CD14-positive monocyte (primary cell): ENCODE measurements around the gene FAM83F. TPM values are rescaled to one million over a fixed set of nuclear protein-coding genes. Genes with fewer than 3 reads are reported as not detected.

Source experiments
- DNase-seq, 3 donors: peaks; one replicate each; pipeline ENCODE4 v3.0.0-alpha.2; 2011 to 2022
- H2AFZ ChIP-seq: 2 replicates; pipeline ENCODE4 v1.6.0; 2012; ENCODE audit warnings: mild to moderate bottlenecking, low read depth, low read length, inconsistent platforms; ENCODE audit not compliant: insufficient read depth, poor library complexity, severe bottlenecking
- H3K27ac ChIP-seq, 2 donors: 1 replicate in 1 of 2; 2 replicates in 1 of 2; pipeline ENCODE4 v1.5.1; 2012 to 2013; ENCODE audit warnings: low read length in 2 of 2, control low read depth in 1 of 2, inconsistent platforms in 1 of 2, low read depth in 1 of 2, mild to moderate bottlenecking in 1 of 2
- H3K27me3 ChIP-seq, 2 donors: one replicate each; pipeline versions ENCODE4 v1.6.0 to v1.6.1; 2011 to 2013; ENCODE audit warnings: low read length in 2 of 2; ENCODE audit not compliant: control insufficient read depth in 2 of 2, insufficient read depth in 2 of 2
- H3K36me3 ChIP-seq, 2 donors: replicated peaks in 1 of 2; 1 replicate in 1 of 2; 2 replicates in 1 of 2; pipeline versions ENCODE4 v1.5.1 to v1.6.1; 2012 to 2013; ENCODE audit warnings: low read length in 2 of 2, control low read depth in 1 of 2, inconsistent platforms in 1 of 2, mild to moderate bottlenecking in 1 of 2; ENCODE audit not compliant: insufficient read depth in 2 of 2, control insufficient read depth in 1 of 2
- H3K4me1 ChIP-seq, 2 donors: 1 replicate in 1 of 2; 2 replicates in 1 of 2; pipeline versions ENCODE4 v1.5.1 to v1.6.1; 2012 to 2013; ENCODE audit warnings: low read length in 2 of 2, control low read depth in 1 of 2, inconsistent platforms in 1 of 2, mild to moderate bottlenecking in 1 of 2, moderate library complexity in 1 of 2; ENCODE audit not compliant: insufficient read depth in 2 of 2, control insufficient read depth in 1 of 2
- H3K4me2 ChIP-seq: replicated peaks from 2 replicates; pipeline ENCODE3; 2012; ENCODE audit warnings: low read length, moderate library complexity, mild to moderate bottlenecking; ENCODE audit not compliant: poor library complexity, severe bottlenecking; ENCODE audit errors: extremely low read depth
- H3K4me3 ChIP-seq, 3 experiments: fragments of 200-600 bp in 1 of 3; sonication (generic) in 1 of 3; replicated peaks in 1 of 3; 1 replicate in 2 of 3; 2 replicates in 1 of 3; pipeline ENCODE4 v1.5.1; 2011 to 2013; ENCODE audit warnings: low read length in 3 of 3, mild to moderate bottlenecking in 3 of 3, control low read depth in 2 of 3, low read depth in 2 of 3, inconsistent platforms in 1 of 3, moderate library complexity in 1 of 3
- H3K79me2 ChIP-seq: 2 replicates; pipeline ENCODE4 v1.6.0; 2012; ENCODE audit warnings: mild to moderate bottlenecking, control low read depth, inconsistent platforms, low read length, moderate library complexity; ENCODE audit not compliant: insufficient read depth
- H3K9ac ChIP-seq: 2 replicates; pipeline ENCODE4 v1.6.0; 2017; ENCODE audit warnings: low read length, mild to moderate bottlenecking; ENCODE audit not compliant: insufficient read depth, poor library complexity, severe bottlenecking
- H3K9me3 ChIP-seq, 2 donors: replicated peaks in 1 of 2; 1 replicate in 1 of 2; 2 replicates in 1 of 2; pipeline versions ENCODE4 v1.5.1 to v1.6.1; 2012 to 2013; ENCODE audit warnings: low read length in 2 of 2, control low read depth in 1 of 2; ENCODE audit not compliant: control insufficient read depth in 1 of 2, insufficient read depth in 1 of 2
- H4K20me1 ChIP-seq: 2 replicates; pipeline ENCODE4 v1.6.0; 2012; ENCODE audit warnings: mild to moderate bottlenecking, low read length, control low read depth, moderate library complexity; ENCODE audit not compliant: insufficient read depth
- H3K27ac Mint-ChIP-seq, 7 donors: one replicate each; pipeline ENCODE4 v1.8.0; 2020; ENCODE audit warnings: mild to moderate bottlenecking in 7 of 7, mixed read lengths in 7 of 7, moderate library complexity in 6 of 7, inconsistent platforms in 2 of 7
- H3K27me3 Mint-ChIP-seq, 3 donors: one replicate each; pipeline ENCODE4 v1.8.0; 2021 to 2022; ENCODE audit warnings: low read depth in 3 of 3, mild to moderate bottlenecking in 3 of 3, mixed read lengths in 3 of 3, moderate library complexity in 3 of 3, inconsistent platforms in 1 of 3
- H3K36me3 Mint-ChIP-seq, 2 donors: one replicate each; pipeline ENCODE4 v1.8.0; 2020; ENCODE audit warnings: mixed read lengths in 2 of 2, inconsistent platforms in 1 of 2, mild to moderate bottlenecking in 1 of 2
- H3K4me1 Mint-ChIP-seq: one replicate; pipeline ENCODE4 v1.8.0; 2020; ENCODE audit warnings: mild to moderate bottlenecking, mixed read lengths
- H3K4me3 Mint-ChIP-seq, 2 donors: one replicate each; pipeline ENCODE4 v1.8.0; 2020; ENCODE audit warnings: mild to moderate bottlenecking in 2 of 2, mixed read lengths in 2 of 2, moderate library complexity in 1 of 2
- H3K9me3 Mint-ChIP-seq, 7 donors: one replicate each; pipeline ENCODE4 v1.8.0; 2020 to 2022; ENCODE audit warnings: mixed read lengths in 7 of 7, mild to moderate bottlenecking in 6 of 7, moderate library complexity in 6 of 7, inconsistent platforms in 2 of 7
- WGBS: methylation state at CpG from one replicate; pipeline ENCODE4 v1.1.5; 2013; ENCODE audit warnings: missing lambda C conversion rate; ENCODE audit not compliant: insufficient coverage; 5-methylcytosine and 5-hydroxymethylcytosine counted together
- intact Hi-C, 2 donors: fragments of 100-400 bp; cut with micrococcal nuclease; formaldehyde crosslinking; loops; one replicate each; pipeline versions ENCODE4 v1.15.0 to v1.15.1; 2023
- polyA plus RNA-seq, 3 donors: library from polyadenylated mRNA; depleted of rRNA in 1 of 3; unstranded in 2 of 3; stranded (reverse) in 1 of 3; fragments of 300-500 nt in 2 of 3; fragments of >200 nt in 1 of 3; fragmentation: Illumina TruSeq in 2 of 3; gene quantifications; 1 replicate in 2 of 3; 2 replicates in 1 of 3; pipeline ENCODE4 v1.2.3, GENCODE V29; 2012 to 2021
- TF ChIP-seq, protein P1 (sequence below): fragments of 200-600 bp; IDR thresholded peaks from one replicate; pipeline ENCODE4 v1.8.0; 2022; ENCODE audit warnings: antibody characterized with exemption, mild to moderate bottlenecking

FAM83F gene
- polyA plus RNA-seq, 3 donors, result 0.01 TPM; not detected in 2

DNA sequence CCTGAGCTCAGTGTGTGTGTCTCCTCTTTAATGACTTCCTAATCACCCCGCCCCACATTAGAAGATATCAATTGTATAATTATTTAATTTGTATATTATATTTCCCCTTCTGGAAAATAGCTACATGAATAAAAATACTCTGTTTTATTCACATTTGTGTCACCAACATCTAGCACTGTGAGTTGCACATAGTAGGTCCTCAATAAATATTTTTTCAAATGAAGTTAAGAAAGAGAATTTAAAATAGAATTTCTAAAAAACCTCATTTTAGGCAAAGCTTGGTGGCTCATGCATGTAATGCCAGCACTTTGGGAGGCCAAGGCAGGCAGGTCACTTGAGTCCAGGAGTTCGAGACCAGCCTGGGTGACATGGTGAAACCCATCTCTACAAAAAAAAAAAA lies 59.7 kb downstream of the FAM83F start:
- Mint-ChIP-seq H3K36me3 (peaks cover 3 to 5% of the 10 kb centered on the region in 2 donors), H3K4me1 (peaks cover 47% of the 10 kb centered on the region), H3K27ac (peak overlapping the region in 1 of 7 donors; percentile 71), H3K9me3 (no peaks in the 10 kb centered on the region), H3K27me3 (no peaks in the 10 kb centered on the region), H3K4me3 (no peak overlapping the region)
- Histone ChIP-seq H3K9ac (no peak overlapping the region), H3K79me2 (peaks cover 88% of the 10 kb centered on the region), H2AFZ (no peak overlapping the region), H3K36me3 (no peaks in the 10 kb centered on the region), H3K27ac (no peak overlapping the region), H4K20me1 (peaks cover 100% of the 10 kb centered on the region), H3K4me1 (peaks cover 14 to 33% of the 10 kb centered on the region in 2 donors), H3K4me3 (no peak overlapping the region), H3K4me2 (no peak overlapping the region), H3K9me3 (no peaks in the 10 kb centered on the region), H3K27me3 (no peaks in the 10 kb centered on the region)
- intact Hi-C loops, result no loop called here
- WGBS, result no CpG with 5 or more reads among the region's 2 CpGs
- TF ChIP-seq, protein P1, sequence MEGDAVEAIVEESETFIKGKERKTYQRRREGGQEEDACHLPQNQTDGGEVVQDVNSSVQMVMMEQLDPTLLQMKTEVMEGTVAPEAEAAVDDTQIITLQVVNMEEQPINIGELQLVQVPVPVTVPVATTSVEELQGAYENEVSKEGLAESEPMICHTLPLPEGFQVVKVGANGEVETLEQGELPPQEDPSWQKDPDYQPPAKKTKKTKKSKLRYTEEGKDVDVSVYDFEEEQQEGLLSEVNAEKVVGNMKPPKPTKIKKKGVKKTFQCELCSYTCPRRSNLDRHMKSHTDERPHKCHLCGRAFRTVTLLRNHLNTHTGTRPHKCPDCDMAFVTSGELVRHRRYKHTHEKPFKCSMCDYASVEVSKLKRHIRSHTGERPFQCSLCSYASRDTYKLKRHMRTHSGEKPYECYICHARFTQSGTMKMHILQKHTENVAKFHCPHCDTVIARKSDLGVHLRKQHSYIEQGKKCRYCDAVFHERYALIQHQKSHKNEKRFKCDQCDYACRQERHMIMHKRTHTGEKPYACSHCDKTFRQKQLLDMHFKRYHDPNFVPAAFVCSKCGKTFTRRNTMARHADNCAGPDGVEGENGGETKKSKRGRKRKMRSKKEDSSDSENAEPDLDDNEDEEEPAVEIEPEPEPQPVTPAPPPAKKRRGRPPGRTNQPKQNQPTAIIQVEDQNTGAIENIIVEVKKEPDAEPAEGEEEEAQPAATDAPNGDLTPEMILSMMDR, result no peak
- DNase-seq, result no peak

DNA sequence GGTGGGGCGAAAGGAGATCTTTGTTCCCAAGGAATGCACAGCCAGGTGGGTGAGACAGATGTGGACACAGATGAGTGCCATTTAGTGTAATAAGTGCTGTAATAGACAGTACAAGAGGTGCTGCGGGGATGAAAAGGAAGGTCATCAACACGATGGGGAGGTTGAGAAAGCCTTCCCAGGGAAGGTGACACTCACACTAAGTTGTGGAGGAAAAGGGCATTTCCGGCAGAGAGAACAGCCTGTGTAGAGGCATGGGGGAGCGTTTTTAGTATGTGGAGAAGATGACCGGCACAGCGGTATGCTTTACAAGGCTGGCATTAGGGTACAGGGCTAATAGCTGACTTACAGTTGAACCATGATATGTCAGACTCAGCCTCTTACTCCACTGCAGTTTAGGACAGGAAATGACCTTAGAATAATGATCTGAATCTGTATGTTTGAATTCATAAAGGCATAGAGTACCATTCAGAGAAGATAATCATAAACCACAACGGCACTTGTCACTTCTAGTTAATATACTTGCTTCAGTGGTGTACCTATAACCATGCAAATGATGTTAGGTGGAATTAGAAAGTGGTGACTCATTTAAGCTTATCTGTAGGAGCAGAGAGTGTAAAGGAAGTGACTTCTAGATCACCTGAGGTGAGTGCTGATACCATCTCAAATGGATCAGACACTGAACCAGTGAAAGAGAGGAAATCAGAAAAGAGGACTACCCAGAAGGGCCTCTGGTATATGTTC lies 60.6 kb downstream of the FAM83F start:
- peaks cover 86% of the 10 kb centered on the region for H3K79me2 ChIP-seq
- H3K4me1 ChIP-seq, result peaks cover 7 to 28% of the 10 kb centered on the region in 2 donors
- no peak overlapping the region for H3K9ac ChIP-seq
- peak overlapping the region in 1 of 7 donors; percentile 14 for H3K27ac Mint-ChIP-seq
- H3K4me3 ChIP-seq, result no peak overlapping the region
- peaks cover 99% of the 10 kb centered on the region for H4K20me1 ChIP-seq
- peaks cover 40% of the 10 kb centered on the region for H3K4me1 Mint-ChIP-seq
- no peaks in the 10 kb centered on the region for H3K9me3 Mint-ChIP-seq
- no peak overlapping the region for H3K4me3 Mint-ChIP-seq
- no peaks in the 10 kb centered on the region for H3K9me3 ChIP-seq
- peaks cover 3 to 5% of the 10 kb centered on the region in 2 donors for H3K36me3 Mint-ChIP-seq
- no peaks in the 10 kb centered on the region for H3K36me3 ChIP-seq
- H3K4me2 ChIP-seq, result no peak overlapping the region
- no peaks in the 10 kb centered on the region for H3K27me3 Mint-ChIP-seq
- H3K27ac ChIP-seq, result peak overlapping the region in 1 of 2 donors; percentile 7
- no peaks in the 10 kb centered on the region for H3K27me3 ChIP-seq
- intact Hi-C loops, result no loop called here
- TF ChIP-seq, protein P1, result no peak
- 60% methylated on average over 3 of the region's 8 CpGs for WGBS
- no peak for DNase-seq
- no peak overlapping the region for H2AFZ ChIP-seq
